OCI-LY1 (cell line): ENCODE measurements around the gene LRRC36.
A peak's percentile ranks its signal among the peaks of the same experiment; 100 is the strongest.
"Not testable (repeated sequence)": the region's sequence is repeated elsewhere in the genome, so short reads cannot be mapped to it uniquely, and the experiment has no call there.

Source experiments
- H2AFZ ChIP-seq: fragments of 200-600 bp; sonication (generic), shearing (Covaris generic); 2 replicates; pipeline ENCODE4 v1.6.0; 2014; ENCODE audit warnings: antibody characterized with exemption, mild to moderate bottlenecking, low read length
- H3F3A ChIP-seq: fragments of 200-600 bp; sonication (generic), shearing (Covaris generic); 2 replicates; pipeline ENCODE4 v1.6.0; 2014; ENCODE audit warnings: mild to moderate bottlenecking, antibody characterized with exemption, low read length, moderate library complexity; ENCODE audit not compliant: insufficient read depth
- H3K27ac ChIP-seq: fragments of 200-600 bp; sonication (generic); 2 replicates; pipeline ENCODE4 v1.5.1; 2014; ENCODE audit warnings: low read length, mixed run types, mild to moderate bottlenecking, low read depth; ENCODE audit not compliant: poor library complexity, severe bottlenecking
- H3K27me3 ChIP-seq: fragments of 200-600 bp; sonication (generic); 2 replicates; pipeline ENCODE4 v1.6.0; 2014; ENCODE audit warnings: antibody characterized with exemption, mild to moderate bottlenecking, low read length, moderate library complexity; ENCODE audit not compliant: insufficient read depth
- H3K36me3 ChIP-seq: fragments of 200-600 bp; sonication (generic); 2 replicates; pipeline ENCODE4 v1.6.1; 2014; ENCODE audit warnings: mild to moderate bottlenecking, antibody characterized with exemption, low read length, moderate library complexity, mixed read lengths; ENCODE audit not compliant: insufficient read depth
- H3K4me1 ChIP-seq: fragments of 200-600 bp; sonication (generic); 2 replicates; pipeline ENCODE4 v1.5.1; 2014; ENCODE audit warnings: mild to moderate bottlenecking, low read length, moderate library complexity; ENCODE audit not compliant: insufficient read depth, severe bottlenecking
- H3K4me2 ChIP-seq: fragments of 200-600 bp; sonication (generic), shearing (Covaris generic); 2 replicates; pipeline ENCODE4 v1.6.1; 2014; ENCODE audit warnings: low read length
- H3K4me3 ChIP-seq: fragments of 200-600 bp; sonication (generic); 2 replicates; pipeline ENCODE4 v1.5.1; 2014; ENCODE audit warnings: low read length, low read depth, mild to moderate bottlenecking, mixed read lengths; ENCODE audit not compliant: poor library complexity, severe bottlenecking
- H3K79me2 ChIP-seq: fragments of 200-600 bp; shearing (Covaris generic); 2 replicates; pipeline ENCODE4 v1.6.1; 2016; ENCODE audit warnings: mixed run types, low read length, mixed read lengths; ENCODE audit not compliant: insufficient read depth
- H3K9ac ChIP-seq: fragments of 200-600 bp; sonication (generic), shearing (Covaris generic); 2 replicates; pipeline ENCODE4 v1.6.1; 2014; ENCODE audit warnings: mild to moderate bottlenecking, low read length, mixed read lengths
- H3K9me2 ChIP-seq: fragments of 200-600 bp; sonication (generic), shearing (Covaris generic); 2 replicates; pipeline ENCODE4 v1.6.1; 2014; ENCODE audit warnings: low read depth, mild to moderate bottlenecking, low read length, mixed read lengths
- H3K9me3 ChIP-seq: fragments of 200-600 bp; shearing (Covaris generic); 2 replicates; pipeline ENCODE4 v1.6.1; 2014; ENCODE audit warnings: low read length, mixed read lengths
- H4K20me1 ChIP-seq: fragments of 200-600 bp; sonication (generic), shearing (Covaris generic); 2 replicates; pipeline ENCODE4 v1.6.0; 2016; ENCODE audit warnings: mild to moderate bottlenecking, low read length; ENCODE audit not compliant: insufficient read depth
- EZH2 ChIP-seq: fragments of 200-600 bp; sonication (generic), shearing (Covaris generic); IDR thresholded peaks from 2 replicates; pipeline ENCODE4 v1.8.0; 2017; ENCODE audit warnings: borderline replicate concordance, mixed run types, mild to moderate bottlenecking, antibody characterized with exemption, low read length, moderate library complexity, mixed read lengths
- TF ChIP-seq, protein P1 (sequence below): fragments of 200-600 bp; sonication (generic), shearing (Covaris generic); IDR thresholded peaks from 2 replicates; pipeline ENCODE4 v1.5.1; 2017; ENCODE audit warnings: mild to moderate bottlenecking, antibody characterized with exemption, low read length, moderate library complexity, mixed read lengths

LRRC36 gene

DNA sequence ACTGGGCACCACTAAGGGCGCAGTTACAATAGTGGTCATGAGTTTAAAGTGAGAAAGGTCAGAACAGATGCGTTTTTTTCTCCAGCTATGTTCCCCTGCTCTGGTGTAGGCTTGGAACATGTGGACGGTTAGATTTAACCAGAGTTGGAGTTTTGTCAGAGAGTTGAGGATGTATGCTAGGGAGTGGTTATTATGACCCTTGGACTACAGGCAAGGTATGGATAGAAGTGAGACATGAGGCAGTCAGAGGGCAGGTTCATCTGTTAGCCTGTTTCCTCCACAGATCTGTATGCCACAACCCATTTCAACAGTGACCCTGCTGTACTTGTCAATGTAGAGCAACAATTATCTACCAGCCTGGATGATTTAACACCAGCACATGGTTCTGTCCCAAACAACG is 44.0 kb downstream of the LRRC36 start:
- Histone ChIP-seq H3K9me2 (no peaks in the 10 kb centered on the region), H3K27me3 (peaks cover 9% of the 10 kb centered on the region; the same call in 1 of the 2 replicates), H3K9me3 (no peaks in the 10 kb centered on the region), H3K79me2 (no peaks in the 10 kb centered on the region), H3K9ac (no peak overlapping the region), H3F3A (no peaks in the 10 kb centered on the region), H2AFZ (no peak overlapping the region), H3K27ac (no peak overlapping the region), H3K36me3 (no peaks in the 10 kb centered on the region; the same call in 1 of the 2 replicates), H4K20me1 (no peaks in the 10 kb centered on the region), H3K4me1 (no peaks in the 10 kb centered on the region), H3K4me3 (no peak overlapping the region), H3K4me2 (no peak overlapping the region)
- TF ChIP-seq EZH2 = no peak
- TF ChIP-seq, protein P1, sequence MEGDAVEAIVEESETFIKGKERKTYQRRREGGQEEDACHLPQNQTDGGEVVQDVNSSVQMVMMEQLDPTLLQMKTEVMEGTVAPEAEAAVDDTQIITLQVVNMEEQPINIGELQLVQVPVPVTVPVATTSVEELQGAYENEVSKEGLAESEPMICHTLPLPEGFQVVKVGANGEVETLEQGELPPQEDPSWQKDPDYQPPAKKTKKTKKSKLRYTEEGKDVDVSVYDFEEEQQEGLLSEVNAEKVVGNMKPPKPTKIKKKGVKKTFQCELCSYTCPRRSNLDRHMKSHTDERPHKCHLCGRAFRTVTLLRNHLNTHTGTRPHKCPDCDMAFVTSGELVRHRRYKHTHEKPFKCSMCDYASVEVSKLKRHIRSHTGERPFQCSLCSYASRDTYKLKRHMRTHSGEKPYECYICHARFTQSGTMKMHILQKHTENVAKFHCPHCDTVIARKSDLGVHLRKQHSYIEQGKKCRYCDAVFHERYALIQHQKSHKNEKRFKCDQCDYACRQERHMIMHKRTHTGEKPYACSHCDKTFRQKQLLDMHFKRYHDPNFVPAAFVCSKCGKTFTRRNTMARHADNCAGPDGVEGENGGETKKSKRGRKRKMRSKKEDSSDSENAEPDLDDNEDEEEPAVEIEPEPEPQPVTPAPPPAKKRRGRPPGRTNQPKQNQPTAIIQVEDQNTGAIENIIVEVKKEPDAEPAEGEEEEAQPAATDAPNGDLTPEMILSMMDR = no peak

DNA sequence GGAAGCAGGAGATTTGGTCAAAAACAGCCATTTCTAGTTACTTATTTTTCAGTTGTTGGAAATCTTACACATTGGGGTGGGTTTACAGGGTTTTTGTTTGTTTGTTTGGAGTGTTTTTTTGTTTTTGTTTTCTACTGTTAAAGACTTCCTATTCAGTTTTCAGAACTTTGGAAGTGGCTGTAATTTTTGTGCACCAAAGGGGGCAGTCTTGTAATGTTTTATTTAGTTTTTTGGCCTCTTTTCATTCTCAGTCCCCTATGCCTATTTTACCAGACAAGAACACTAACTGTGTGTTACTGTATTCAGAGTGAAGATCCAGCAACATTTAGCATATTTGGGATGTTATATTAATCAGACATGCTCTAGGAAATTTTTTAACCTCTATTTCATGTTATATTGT is 46.0 kb downstream of the LRRC36 start:
- H3K27ac ChIP-seq = no peak overlapping the region
- no peak overlapping the region for H3K9ac ChIP-seq
- H3K27me3 ChIP-seq = peaks cover 14% of the 10 kb centered on the region; the same call in 1 of the 2 replicates
- H4K20me1 ChIP-seq = no peaks in the 10 kb centered on the region
- no peaks in the 10 kb centered on the region for H3F3A ChIP-seq
- no peak overlapping the region for H3K4me2 ChIP-seq
- no peaks in the 10 kb centered on the region for H3K9me2 ChIP-seq
- H3K79me2 ChIP-seq = no peaks in the 10 kb centered on the region
- no peak overlapping the region for H3K4me3 ChIP-seq
- H3K9me3 ChIP-seq = no peaks in the 10 kb centered on the region
- no peaks in the 10 kb centered on the region for H3K4me1 ChIP-seq
- H3K36me3 ChIP-seq = no peaks in the 10 kb centered on the region; the same call in 1 of the 2 replicates
- no peak overlapping the region for H2AFZ ChIP-seq
- no peak for TF ChIP-seq EZH2
- TF ChIP-seq, protein P1 = peak; percentile 44; the same call in 1 of the 2 replicates

DNA sequence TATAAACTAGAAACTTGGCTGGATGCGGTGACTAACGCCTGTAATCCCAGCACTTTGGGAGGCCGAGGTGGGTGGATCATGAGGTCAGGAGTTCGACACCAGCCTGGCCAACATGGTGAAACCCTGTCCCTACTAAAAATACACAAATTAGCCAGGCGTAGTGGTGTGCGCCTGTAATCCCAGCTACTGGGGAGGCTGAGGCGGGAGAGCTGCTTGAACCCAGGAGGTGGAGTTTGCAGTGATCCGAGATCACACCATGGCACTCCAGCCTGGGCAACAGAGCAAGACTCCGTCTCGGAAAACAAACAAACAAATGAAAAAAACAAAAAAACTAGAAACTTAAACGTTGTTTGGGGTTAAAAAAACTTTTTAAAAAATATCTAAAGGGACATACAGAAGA is 49.4 kb downstream of the LRRC36 start:
- H2AFZ ChIP-seq, H3K4me3 ChIP-seq, H3K27ac ChIP-seq, H3K79me2 ChIP-seq, H3K27me3 ChIP-seq, H3K4me2 ChIP-seq, H4K20me1 ChIP-seq, H3K4me1 ChIP-seq, H3K9me2 ChIP-seq, H3F3A ChIP-seq, H3K9me3 ChIP-seq, H3K36me3 ChIP-seq, H3K9ac ChIP-seq: not testable (repeated sequence)

DNA sequence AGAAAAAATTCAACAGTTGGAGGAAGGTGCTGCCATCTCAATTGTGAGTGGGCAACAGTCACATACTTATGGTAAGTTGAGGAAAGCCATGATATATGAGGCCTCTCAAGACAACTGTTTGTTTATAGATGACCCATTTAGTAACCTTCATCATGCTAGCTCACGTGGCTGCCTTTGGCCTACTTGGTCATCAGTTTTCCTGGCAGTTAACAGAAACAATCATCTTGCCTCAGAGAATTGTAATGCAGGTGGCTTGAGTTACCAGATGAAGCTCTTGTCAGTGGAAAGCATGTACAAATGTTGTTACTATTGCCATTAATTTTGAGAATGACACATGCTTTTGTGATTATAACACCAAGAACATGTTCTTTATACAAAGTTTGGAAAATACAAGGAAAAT is 52.0 kb downstream of the LRRC36 start:
- no peak overlapping the region for H3K4me3 ChIP-seq
- 0 out of 2 replicates have a peak, but pooled peaks cover 5% of the 10 kb centered on the region for H3K27me3 ChIP-seq
- TF ChIP-seq, protein P1 = no peak
- no peak for TF ChIP-seq EZH2
- H3K9me3 ChIP-seq = no peaks in the 10 kb centered on the region
- no peak overlapping the region for H3K27ac ChIP-seq
- H3F3A ChIP-seq = no peaks in the 10 kb centered on the region
- H3K79me2 ChIP-seq = no peaks in the 10 kb centered on the region
- H3K9ac ChIP-seq = no peak overlapping the region
- H3K9me2 ChIP-seq = no peaks in the 10 kb centered on the region
- no peaks in the 10 kb centered on the region for H3K4me1 ChIP-seq
- no peaks in the 10 kb centered on the region for H3K36me3 ChIP-seq
- H3K4me2 ChIP-seq = no peak overlapping the region
- no peaks in the 10 kb centered on the region for H4K20me1 ChIP-seq
- no peak overlapping the region for H2AFZ ChIP-seq
